Measurements from ENCODE around the gene SLC14A1. TPM values are rescaled to one million over a fixed set of nuclear protein-coding genes. Genes with fewer than 3 reads are reported as not detected.

SLC14A1 gene
- total and polyA plus RNA-seq, 8 donors = 0.20 to 4.2 (median 3.1) TPM; not detected in 3

GRCh38 chr18:45774065-45774521, 50.1 kb downstream of the SLC14A1 start:
- Histone ChIP-seq H3K36me3 (no peaks in the 10 kb centered on the region), H3K9me3 (no peaks in the 10 kb centered on the region), H3K4me3 (no peak overlapping the region), H3K27ac (no peak overlapping the region), H3K4me1 (peaks cover 0 to 17% (median 11%) of the 10 kb centered on the region in 4 donors), H3K27me3 (peaks cover 0 to 4% (median 0%) of the 10 kb centered on the region in 3 donors)
- intact Hi-C loops (cut with DNase I; ENCODE audit: low total_unique reads) = no loop called here
- no peak for DNase-seq
- TF ChIP-seq POLR2A (IDR thresholded peaks at IDR 0.05) (no peak), EP300 (IDR thresholded peaks at IDR 0.05) (no peak), POLR2AphosphoS5 (IDR thresholded peaks at IDR 0.05) (no peak)
- TF ChIP-seq, protein P1, sequence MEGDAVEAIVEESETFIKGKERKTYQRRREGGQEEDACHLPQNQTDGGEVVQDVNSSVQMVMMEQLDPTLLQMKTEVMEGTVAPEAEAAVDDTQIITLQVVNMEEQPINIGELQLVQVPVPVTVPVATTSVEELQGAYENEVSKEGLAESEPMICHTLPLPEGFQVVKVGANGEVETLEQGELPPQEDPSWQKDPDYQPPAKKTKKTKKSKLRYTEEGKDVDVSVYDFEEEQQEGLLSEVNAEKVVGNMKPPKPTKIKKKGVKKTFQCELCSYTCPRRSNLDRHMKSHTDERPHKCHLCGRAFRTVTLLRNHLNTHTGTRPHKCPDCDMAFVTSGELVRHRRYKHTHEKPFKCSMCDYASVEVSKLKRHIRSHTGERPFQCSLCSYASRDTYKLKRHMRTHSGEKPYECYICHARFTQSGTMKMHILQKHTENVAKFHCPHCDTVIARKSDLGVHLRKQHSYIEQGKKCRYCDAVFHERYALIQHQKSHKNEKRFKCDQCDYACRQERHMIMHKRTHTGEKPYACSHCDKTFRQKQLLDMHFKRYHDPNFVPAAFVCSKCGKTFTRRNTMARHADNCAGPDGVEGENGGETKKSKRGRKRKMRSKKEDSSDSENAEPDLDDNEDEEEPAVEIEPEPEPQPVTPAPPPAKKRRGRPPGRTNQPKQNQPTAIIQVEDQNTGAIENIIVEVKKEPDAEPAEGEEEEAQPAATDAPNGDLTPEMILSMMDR (IDR thresholded peaks at IDR 0.05) = no peak

GRCh38 chr18:45775241-45775676, 51.3 kb downstream of the SLC14A1 start:
- peak overlapping the region; percentile 56 to 68 (median 60) for H3K4me3 ChIP-seq
- DNase-seq = peak; percentile 77 to 92
- H3K27ac ChIP-seq = peak overlapping the region; percentile 68 to 89 (median 80)
- intact Hi-C loops (cut with DNase I; ENCODE audit: low total_unique reads) = no loop called here
- peak; percentile 15 to 71 (median 70) for TF ChIP-seq POLR2AphosphoS5 (IDR thresholded peaks at IDR 0.05)
- TF ChIP-seq, protein P1 (IDR thresholded peaks at IDR 0.05) = no peak
- no peak for TF ChIP-seq POLR2A (IDR thresholded peaks at IDR 0.05)
- whole genome bisulfite sequencing, 5 donors = 1 to 8% (median 5%) methylated on average over 31 to 35 of the region's 35 CpGs
- peaks cover 0 to 17% (median 11%) of the 10 kb centered on the region in 4 donors for H3K4me1 ChIP-seq
- H3K27me3 ChIP-seq = no peaks in the 10 kb centered on the region
- no peaks in the 10 kb centered on the region for H3K36me3 ChIP-seq
- no peaks in the 10 kb centered on the region for H3K9me3 ChIP-seq

DNA sequence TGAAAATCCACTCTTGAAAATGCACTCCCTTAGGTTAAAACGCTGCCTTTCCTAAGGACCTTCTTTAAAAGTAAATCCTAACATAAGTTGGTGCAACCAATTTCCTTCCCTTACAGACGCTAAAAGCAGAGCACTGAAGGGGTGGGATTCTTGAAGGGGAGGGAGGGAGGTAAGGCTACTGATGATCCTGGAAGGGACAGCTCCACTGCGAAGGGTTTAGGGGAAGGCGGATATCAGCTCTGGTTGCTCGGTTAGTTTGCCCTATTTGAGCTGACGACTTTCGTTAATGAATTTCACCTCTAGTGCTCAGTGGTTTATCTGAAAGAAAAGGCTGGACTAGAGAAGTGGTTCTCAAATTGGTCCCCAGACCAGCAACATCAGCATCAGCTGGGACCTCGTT, 51.8 kb downstream of the SLC14A1 start:
- whole genome bisulfite sequencing, 5 donors = 39 to 58% (median 49%) methylated on average over 8 of the region's 8 CpGs
- H3K27ac ChIP-seq = peak overlapping the region; percentile 68 to 89 (median 80)

DNA sequence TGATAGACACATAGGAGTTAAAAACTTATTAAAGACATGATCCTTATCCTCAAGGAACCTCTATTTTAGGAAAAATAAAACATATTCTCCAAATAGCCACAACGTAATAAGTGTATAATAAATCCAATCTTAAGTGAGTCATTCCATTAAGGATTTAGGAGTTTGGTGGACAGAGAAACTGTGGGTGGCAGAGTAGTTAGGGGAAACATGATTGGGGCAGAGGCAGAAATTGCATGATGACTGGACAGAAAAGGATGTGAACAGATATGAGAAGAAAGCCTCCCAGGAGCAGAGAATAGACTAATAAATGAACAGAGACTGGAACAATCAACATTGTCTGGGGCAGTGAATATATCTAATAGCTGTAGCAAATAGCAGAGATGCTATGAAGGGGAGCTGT, 53.4 kb downstream of the SLC14A1 start:
- Histone ChIP-seq H3K4me1 (peaks cover 0 to 17% (median 11%) of the 10 kb centered on the region in 4 donors), H3K9me3 (no peaks in the 10 kb centered on the region), H3K4me3 (no peak overlapping the region), H3K27ac (no peak overlapping the region), H3K36me3 (no peaks in the 10 kb centered on the region), H3K27me3 (peaks cover 0 to 4% (median 0%) of the 10 kb centered on the region in 3 donors)
- intact Hi-C loops (cut with DNase I; ENCODE audit: low total_unique reads) = no loop called here
- WGBS, 5 donors = 50 to 70% (median 59%) methylated on average over 1 of the region's 1 CpG
- no peak for TF ChIP-seq POLR2AphosphoS5 (IDR thresholded peaks at IDR 0.05)
- no peak for TF ChIP-seq EP300 (IDR thresholded peaks at IDR 0.05)
- TF ChIP-seq, protein P1 (IDR thresholded peaks at IDR 0.05) = no peak
- no peak for TF ChIP-seq POLR2A (IDR thresholded peaks at IDR 0.05)
- no peak for DNase-seq

More for the DNA sequence above, 51.8 kb downstream of the SLC14A1 start:
- no peak for DNase-seq
- intact Hi-C loops (cut with DNase I; ENCODE audit: low total_unique reads) = no loop called here
- TF ChIP-seq POLR2AphosphoS5 (IDR thresholded peaks at IDR 0.05) (no peak), EP300 (IDR thresholded peaks at IDR 0.05) (no peak), POLR2A (IDR thresholded peaks at IDR 0.05) (no peak)
- TF ChIP-seq, protein P1 (IDR thresholded peaks at IDR 0.05) = no peak
- H3K36me3 ChIP-seq = no peaks in the 10 kb centered on the region
- peaks cover 0 to 17% (median 11%) of the 10 kb centered on the region in 4 donors for H3K4me1 ChIP-seq
- H3K27me3 ChIP-seq = peaks cover 0 to 1% (median 0%) of the 10 kb centered on the region in 3 donors
- H3K4me3 ChIP-seq = peak overlapping the region; percentile 56 to 68 (median 60)
- no peaks in the 10 kb centered on the region for H3K9me3 ChIP-seq

All from stomach (tissue), 9 donors.